NCI-H510A (cell line): ENCODE data around the gene PRKCZ.

Experiments
- DNase-seq: peaks from one replicate; lab custom pipeline; 2025; lab: John Stamatoyannopoulos, UW

PRKCZ gene

DNA sequence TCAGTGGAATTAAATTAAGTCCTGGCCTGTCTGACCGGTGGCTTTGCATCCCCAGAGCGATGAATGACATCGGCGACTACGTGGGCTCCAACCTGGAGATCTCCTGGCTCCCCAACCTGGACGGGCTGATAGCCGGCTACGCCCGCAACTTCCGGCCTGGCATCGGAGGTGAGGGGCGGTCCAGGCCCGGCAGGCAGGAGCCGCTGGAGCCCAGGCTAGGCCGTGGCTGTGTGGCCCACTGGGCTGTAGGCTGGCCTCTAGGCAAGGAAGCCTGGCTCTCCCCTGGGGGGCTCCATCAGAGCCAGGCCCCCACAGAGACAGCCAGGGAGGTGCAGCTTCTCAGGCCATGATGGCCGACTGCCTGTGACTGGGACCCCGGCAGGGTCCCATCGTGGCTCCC, 25.3 kb upstream of the PRKCZ start:
- no peak for DNase-seq

- DNase-seq, result no peak
Measured at GRCh38 chr1:2025491-2025981, 24.7 kb upstream of the PRKCZ start.

GRCh38 chr1:2027961-2028583, 22.1 kb upstream of the PRKCZ start:
- DNase-seq, result no peak

DNA sequence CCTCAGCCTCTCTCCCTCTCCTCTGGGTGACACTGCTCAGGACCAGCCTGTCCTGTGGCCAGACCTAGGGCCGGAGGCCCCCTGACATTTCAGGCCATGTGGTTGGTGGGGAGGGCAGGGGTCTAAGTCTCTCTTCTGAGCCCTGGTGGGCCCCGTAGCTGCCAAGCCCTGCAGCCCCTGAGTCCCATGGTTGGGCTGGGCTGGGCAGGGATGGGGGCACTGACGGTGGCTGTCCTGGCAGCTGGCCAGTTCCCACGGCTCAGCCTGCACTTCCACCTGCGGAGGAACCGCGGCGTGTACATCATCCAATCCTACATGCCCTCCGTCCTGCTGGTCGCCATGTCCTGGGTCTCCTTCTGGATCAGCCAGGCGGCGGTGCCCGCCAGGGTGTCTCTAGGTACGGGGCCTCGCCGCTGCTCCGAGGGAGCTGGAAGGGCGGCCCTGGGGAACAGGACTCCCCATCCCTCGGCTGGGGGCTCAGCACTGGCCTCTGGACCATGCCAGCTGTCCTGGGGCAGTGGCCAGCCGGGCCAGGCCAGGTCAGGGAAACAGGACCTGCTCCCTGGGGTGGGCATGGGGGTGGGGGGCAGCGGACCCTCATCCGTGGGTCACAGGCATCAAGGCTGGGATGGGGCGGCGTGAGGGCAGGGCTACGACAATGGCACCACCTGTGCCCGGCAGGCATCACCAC, 21.2 kb upstream of the PRKCZ start:
- no peak for DNase-seq

DNA sequence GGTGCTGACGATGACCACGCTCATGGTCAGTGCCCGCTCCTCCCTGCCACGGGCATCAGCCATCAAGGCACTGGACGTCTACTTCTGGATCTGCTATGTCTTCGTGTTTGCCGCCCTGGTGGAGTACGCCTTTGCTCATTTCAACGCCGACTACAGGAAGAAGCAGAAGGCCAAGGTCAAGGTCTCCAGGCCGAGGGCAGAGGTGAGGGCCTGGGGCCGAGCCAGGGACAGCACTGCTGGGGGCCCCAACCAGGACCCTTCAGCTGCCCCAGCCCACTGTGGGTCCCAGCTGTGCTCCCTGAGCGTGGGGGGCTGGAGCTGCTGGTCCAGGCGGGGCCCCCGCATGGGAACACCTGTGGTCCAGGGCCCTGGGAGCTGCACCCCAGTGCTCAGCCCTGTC, 20.6 kb upstream of the PRKCZ start:
- no peak for DNase-seq

GRCh38 chr1:2030076-2030871, 19.9 kb upstream of the PRKCZ start:
- no peak for DNase-seq

DNA sequence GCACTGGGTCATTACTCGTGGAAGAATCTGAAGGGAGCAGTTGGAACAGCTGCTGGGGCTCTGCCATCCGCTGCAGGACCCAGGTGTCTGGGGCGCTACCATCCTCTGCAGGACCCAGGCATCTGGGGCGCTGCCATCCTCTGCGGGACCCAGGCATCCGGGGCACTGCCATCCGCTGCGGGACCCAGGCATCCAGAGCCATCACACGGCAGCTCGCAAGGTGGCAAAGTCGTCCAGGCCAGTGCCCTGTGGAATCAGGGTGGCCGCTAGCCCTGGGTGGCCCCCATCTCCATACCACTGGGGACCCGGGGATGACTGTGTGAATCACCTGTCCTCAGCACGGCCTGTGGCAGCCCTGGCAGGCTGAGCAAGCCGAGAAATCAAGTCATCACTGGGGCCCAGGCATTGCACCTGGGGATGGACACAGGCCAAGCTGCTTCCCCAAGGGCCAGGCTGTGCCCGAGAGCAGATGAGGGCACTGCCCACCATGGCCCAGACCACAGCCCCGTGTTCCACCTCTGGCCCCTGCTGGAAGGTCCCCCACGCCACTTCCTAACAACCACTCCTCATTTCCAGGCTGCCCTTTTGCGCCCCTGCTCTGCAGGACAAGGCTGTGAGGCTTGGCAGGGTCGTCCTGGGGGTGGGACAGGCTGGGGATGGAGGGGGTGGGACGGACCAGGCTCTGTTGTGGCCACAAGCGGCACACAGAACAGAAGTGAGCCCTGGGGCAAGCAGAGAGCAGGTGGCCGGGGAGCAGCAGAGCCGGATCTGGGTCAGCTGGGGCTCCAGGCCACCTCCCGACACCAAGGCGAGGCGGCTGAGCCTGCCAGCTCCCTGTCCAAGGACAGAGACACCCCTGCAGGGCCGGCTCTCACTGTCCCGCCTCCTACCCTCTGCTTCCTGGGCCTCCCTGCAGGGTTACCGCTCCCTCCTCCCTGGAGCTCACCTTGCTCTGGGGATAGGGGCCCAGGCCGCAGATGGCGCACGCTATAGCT, 18.4 kb upstream of the PRKCZ start:
- DNase-seq, result no peak

- DNase-seq, result no peak
Measured at GRCh38 chr1:2032737-2033136, 17.5 kb upstream of the PRKCZ start.

GRCh38 chr1:2033165-2033564, 17.0 kb upstream of the PRKCZ start:
- DNase-seq, result no peak

GRCh38 chr1:2036287-2036686, 13.9 kb upstream of the PRKCZ start:
- DNase-seq, result no peak

- DNase-seq, result no peak
Measured at GRCh38 chr1:2037314-2037979, 12.8 kb upstream of the PRKCZ start.

GRCh38 chr1:2038229-2038628, 12.0 kb upstream of the PRKCZ start:
- DNase-seq, result no peak

DNA sequence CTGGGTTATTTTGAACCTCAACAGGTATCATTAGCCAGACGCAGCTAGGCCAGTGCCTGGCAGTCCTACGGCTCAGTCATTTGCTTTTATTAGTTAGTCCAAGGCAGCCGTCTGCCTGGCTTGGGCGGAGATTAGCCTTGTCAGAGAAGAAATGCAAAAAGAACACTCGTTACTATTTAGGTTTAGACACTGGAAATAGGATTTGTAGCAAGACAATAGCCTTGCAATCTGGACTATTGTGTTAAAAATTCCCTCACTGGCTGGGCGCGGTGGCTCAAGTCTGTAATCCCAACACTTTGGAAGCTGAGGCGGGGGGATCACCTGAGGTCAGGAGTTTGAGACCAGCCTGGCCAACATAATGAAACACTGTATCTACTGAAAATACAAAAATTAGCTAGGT, 11.0 kb upstream of the PRKCZ start:
- no peak for DNase-seq

- DNase-seq, result no peak
Measured at GRCh38 chr1:2041305-2041704, 8.9 kb upstream of the PRKCZ start.

GRCh38 chr1:2041887-2042286, 8.3 kb upstream of the PRKCZ start:
- no peak for DNase-seq

DNA sequence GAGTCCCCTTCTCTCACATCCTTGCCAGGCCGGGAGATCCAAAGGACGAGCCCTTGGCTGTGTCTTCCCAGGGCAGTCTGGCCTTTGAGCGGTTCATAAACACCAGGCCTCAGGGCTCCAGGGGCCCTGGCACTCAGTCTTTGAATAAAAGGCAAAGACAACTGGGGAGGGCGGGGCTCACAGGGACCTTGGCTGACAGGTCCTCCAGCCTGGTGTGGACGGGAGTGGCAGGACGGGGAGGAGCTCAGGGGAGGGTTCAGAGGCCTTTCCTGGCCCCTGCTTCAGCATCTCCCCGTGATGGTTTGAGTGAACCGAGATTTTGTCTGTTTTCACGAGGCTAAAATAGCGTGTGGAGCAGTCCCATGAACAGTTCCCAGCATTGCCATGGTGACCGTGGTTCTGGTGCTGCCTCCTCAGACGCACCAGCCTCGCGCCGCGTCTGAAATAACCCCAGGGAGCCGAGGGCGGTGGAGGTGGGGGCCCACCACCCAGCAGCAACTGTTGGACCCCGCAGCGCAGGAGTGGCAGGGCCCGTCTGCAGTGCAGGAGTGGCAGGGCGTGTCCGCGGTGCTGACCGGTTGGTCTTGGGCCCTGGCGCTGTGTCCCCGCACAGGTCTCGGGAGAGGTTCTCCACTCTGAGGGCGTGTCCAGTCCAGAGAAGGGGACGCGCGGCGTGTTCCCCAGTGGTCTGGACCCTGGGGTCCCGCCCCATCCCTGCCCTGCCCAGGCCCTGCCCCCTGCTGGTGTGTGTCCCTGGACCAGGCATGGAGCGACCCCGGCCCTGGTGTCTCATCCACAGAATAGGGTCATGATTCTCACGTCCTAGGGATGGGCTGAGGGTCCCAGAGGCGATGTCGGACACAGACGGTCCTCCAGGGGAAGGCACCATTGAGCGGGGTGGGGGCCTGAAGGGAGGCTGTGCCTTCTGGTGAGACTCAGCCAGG, 7.1 kb upstream of the PRKCZ start:
- DNase-seq, result no peak

- no peak for DNase-seq
Measured at GRCh38 chr1:2043886-2044285, 6.3 kb upstream of the PRKCZ start.

DNA sequence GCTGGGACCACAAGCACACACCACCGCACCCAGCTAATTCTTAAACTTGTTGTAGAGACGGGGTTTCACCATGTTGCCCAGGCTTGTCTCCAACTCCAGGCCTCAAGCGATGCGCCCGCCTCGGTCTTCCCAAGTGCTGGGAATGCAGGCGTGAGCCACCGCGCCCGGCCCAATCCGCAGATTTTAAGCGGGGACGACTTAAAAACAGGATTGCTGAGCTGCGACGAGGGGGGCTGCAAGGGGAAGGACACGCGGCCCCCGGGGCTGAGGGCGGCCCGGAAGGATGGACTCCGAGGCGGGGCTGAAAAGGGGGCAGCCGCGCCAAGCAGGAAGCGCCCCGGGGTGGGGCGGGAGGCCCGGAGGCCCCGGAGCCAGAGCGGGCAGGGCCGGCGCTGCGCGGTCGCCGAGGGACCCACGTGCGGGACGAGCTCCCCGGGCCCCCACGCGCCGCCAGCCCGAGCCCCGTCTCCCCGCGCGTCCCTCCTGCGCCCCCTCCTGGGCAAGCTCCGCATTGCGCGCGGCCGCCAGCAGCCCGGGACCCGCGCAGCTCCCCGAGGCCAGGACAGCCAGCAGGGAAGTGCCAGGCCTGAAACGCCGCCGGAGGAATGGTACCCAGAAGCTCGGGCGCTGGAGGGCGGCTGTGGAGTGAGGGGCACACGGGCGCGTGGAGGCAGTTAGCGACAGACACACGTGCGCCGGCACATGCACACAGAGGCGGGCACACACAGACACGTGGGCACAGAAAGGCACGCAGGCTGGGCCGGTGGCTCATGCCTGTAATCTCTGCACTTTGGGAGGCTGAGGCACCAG, 5.5 kb upstream of the PRKCZ start:
- DNase-seq, result no peak

GRCh38 chr1:2045468-2046173, 4.6 kb upstream of the PRKCZ start:
- no peak for DNase-seq
